ENCODE results near the gene C10orf90.

DNA sequence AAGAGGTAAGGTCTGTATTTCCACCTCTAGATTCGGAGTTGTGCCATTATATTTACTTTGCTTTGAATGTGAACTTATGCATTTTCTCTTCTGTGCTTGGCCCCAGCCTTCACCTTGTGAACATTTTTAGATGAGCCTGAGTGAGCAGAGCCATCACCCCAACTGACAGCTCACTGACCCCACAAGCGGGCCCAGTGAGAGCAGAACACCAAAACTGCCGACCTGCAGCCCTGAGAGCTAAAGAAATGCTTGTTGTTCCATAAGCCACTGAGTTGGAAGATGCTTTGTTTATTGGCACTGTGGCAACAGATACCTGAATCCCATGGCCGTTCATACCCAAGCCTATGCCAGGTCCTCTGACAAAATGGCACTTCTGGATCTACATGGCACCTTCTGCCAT is 37.8 kb downstream of the C10orf90 start:
- no peak for TF ChIP-seq POLR2AphosphoS5 (IDR thresholded peaks at IDR 0.05; ENCODE audit: low read depth, low read length)
- TF ChIP-seq, protein P1, sequence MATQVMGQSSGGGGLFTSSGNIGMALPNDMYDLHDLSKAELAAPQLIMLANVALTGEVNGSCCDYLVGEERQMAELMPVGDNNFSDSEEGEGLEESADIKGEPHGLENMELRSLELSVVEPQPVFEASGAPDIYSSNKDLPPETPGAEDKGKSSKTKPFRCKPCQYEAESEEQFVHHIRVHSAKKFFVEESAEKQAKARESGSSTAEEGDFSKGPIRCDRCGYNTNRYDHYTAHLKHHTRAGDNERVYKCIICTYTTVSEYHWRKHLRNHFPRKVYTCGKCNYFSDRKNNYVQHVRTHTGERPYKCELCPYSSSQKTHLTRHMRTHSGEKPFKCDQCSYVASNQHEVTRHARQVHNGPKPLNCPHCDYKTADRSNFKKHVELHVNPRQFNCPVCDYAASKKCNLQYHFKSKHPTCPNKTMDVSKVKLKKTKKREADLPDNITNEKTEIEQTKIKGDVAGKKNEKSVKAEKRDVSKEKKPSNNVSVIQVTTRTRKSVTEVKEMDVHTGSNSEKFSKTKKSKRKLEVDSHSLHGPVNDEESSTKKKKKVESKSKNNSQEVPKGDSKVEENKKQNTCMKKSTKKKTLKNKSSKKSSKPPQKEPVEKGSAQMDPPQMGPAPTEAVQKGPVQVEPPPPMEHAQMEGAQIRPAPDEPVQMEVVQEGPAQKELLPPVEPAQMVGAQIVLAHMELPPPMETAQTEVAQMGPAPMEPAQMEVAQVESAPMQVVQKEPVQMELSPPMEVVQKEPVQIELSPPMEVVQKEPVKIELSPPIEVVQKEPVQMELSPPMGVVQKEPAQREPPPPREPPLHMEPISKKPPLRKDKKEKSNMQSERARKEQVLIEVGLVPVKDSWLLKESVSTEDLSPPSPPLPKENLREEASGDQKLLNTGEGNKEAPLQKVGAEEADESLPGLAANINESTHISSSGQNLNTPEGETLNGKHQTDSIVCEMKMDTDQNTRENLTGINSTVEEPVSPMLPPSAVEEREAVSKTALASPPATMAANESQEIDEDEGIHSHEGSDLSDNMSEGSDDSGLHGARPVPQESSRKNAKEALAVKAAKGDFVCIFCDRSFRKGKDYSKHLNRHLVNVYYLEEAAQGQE (IDR thresholded peaks at IDR 0.05; ENCODE audit: insufficient read depth in 1 of 2, low read depth in 2 of 2, low read length in 1 of 2): no peak
- TF ChIP-seq, protein P2, sequence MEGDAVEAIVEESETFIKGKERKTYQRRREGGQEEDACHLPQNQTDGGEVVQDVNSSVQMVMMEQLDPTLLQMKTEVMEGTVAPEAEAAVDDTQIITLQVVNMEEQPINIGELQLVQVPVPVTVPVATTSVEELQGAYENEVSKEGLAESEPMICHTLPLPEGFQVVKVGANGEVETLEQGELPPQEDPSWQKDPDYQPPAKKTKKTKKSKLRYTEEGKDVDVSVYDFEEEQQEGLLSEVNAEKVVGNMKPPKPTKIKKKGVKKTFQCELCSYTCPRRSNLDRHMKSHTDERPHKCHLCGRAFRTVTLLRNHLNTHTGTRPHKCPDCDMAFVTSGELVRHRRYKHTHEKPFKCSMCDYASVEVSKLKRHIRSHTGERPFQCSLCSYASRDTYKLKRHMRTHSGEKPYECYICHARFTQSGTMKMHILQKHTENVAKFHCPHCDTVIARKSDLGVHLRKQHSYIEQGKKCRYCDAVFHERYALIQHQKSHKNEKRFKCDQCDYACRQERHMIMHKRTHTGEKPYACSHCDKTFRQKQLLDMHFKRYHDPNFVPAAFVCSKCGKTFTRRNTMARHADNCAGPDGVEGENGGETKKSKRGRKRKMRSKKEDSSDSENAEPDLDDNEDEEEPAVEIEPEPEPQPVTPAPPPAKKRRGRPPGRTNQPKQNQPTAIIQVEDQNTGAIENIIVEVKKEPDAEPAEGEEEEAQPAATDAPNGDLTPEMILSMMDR (IDR thresholded peaks at IDR 0.05): no peak
